NB4 (cell line): ENCODE measurements around the gene HPGDS.

ENCODE experiments used
- DNase-seq: peaks from one replicate; pipeline ENCODE4 v3.0.0; 2010; ENCODE audit warnings: low read depth
- H3K4me3 ChIP-seq: one replicate; pipeline ENCODE4 v1.5.1; 2011; ENCODE audit warnings: mild to moderate bottlenecking, low read depth, low read length, moderate library complexity
- MYC ChIP-seq: IDR thresholded peaks from 2 replicates; pipeline ENCODE4 v1.6.1; 2011; ENCODE audit warnings: low read depth, low read length
- POLR2A ChIP-seq: IDR thresholded peaks from 2 replicates; pipeline ENCODE4 v1.6.1; 2011; ENCODE audit warnings: mild to moderate bottlenecking; ENCODE audit not compliant: insufficient read length; ENCODE audit errors: extremely low read depth
- TF ChIP-seq, protein P1 (sequence below): IDR thresholded peaks from 2 replicates; pipeline ENCODE4 v1.6.1; 2011; ENCODE audit warnings: low read depth, low read length
- TF ChIP-seq, protein P2 (sequence below): IDR thresholded peaks from one replicate; pipeline ENCODE4 v1.5.1; 2012; ENCODE audit warnings: low read depth, low read length

HPGDS gene

DNA sequence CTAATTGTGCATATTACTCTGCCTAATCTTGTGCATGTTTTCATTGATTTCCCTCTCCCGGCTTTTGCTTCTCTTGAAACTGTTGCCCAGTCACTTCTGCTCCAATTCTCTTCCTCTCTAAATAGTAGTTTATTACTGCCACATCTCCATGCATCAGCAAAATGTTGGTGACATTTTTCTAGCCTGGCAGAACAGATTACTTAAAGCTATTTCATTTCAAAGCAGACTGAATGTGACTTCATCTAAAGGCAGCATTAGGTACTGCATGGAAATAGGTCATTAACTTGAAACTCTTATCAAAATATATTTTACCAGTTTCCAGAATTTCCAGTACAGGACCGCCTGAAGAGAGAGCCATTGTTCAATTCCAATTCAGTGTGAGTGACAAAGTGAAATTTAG, 52.4 kb downstream of the HPGDS start:
- DNase-seq, result no peak
- H3K4me3 ChIP-seq, result no peak overlapping the region
- TF ChIP-seq, protein P1, sequence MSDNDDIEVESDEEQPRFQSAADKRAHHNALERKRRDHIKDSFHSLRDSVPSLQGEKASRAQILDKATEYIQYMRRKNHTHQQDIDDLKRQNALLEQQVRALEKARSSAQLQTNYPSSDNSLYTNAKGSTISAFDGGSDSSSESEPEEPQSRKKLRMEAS, result no peak

DNA sequence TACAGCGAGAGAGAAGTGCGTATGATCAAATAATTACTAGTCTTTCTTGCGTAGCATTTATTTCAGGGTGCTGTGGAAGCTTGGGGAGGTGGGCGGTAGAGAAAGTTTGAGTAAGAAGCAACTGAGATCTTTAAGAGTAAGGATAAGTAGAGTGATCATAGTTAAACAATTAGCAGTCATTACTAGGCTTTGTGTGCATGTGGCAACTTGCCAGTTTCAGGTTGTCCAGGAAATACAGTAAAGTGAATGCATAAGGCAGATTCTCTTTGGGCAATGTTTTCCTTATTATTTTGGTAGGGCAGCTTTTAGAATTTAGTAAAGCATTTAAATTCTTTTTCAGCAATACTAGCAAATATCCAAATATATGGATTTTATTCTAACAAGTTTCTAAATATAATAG, 57.0 kb downstream of the HPGDS start:
- TF ChIP-seq MYC, result no peak
- TF ChIP-seq, protein P1, result no peak
- TF ChIP-seq POLR2A, result no peak
- H3K4me3 ChIP-seq, result no peak overlapping the region
- DNase-seq, result no peak

GRCh38 chr4:94284889-94285288, 57.7 kb downstream of the HPGDS start:
- no peak for DNase-seq
- no peak overlapping the region for H3K4me3 ChIP-seq
- no peak for TF ChIP-seq POLR2A
- TF ChIP-seq, protein P1, result no peak
- TF ChIP-seq MYC, result no peak

GRCh38 chr4:94278781-94279180, 63.9 kb downstream of the HPGDS start:
- no peak for DNase-seq
- H3K4me3 ChIP-seq, result no peak overlapping the region
- TF ChIP-seq MYC (no peak), POLR2A (no peak)
- TF ChIP-seq, protein P2, sequence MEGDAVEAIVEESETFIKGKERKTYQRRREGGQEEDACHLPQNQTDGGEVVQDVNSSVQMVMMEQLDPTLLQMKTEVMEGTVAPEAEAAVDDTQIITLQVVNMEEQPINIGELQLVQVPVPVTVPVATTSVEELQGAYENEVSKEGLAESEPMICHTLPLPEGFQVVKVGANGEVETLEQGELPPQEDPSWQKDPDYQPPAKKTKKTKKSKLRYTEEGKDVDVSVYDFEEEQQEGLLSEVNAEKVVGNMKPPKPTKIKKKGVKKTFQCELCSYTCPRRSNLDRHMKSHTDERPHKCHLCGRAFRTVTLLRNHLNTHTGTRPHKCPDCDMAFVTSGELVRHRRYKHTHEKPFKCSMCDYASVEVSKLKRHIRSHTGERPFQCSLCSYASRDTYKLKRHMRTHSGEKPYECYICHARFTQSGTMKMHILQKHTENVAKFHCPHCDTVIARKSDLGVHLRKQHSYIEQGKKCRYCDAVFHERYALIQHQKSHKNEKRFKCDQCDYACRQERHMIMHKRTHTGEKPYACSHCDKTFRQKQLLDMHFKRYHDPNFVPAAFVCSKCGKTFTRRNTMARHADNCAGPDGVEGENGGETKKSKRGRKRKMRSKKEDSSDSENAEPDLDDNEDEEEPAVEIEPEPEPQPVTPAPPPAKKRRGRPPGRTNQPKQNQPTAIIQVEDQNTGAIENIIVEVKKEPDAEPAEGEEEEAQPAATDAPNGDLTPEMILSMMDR, result no peak
- TF ChIP-seq, protein P1, result no peak

GRCh38 chr4:94277534-94277933, 65.1 kb downstream of the HPGDS start:
- TF ChIP-seq, protein P2, result no peak
- no peak for TF ChIP-seq POLR2A
- no peak for TF ChIP-seq MYC
- TF ChIP-seq, protein P1, result no peak
- H3K4me3 ChIP-seq, result no peak overlapping the region
- no peak for DNase-seq

- TF ChIP-seq, protein P2, result no peak
- TF ChIP-seq POLR2A (no peak), MYC (no peak)
- TF ChIP-seq, protein P1, result no peak
- no peak overlapping the region for H3K4me3 ChIP-seq
- no peak for DNase-seq
These were observed 66.4 kb downstream of the HPGDS start for GRCh38 chr4:94276204-94276603.

- H3K4me3 ChIP-seq, result no peak overlapping the region
- TF ChIP-seq, protein P2, result no peak
- TF ChIP-seq POLR2A, result no peak
- TF ChIP-seq MYC, result no peak
- TF ChIP-seq, protein P1, result no peak
- no peak for DNase-seq
These were observed 67.7 kb downstream of the HPGDS start for GRCh38 chr4:94274912-94275311.
